Measurements from ENCODE around the gene CLIC1.

The CLIC1 gene

DNA sequence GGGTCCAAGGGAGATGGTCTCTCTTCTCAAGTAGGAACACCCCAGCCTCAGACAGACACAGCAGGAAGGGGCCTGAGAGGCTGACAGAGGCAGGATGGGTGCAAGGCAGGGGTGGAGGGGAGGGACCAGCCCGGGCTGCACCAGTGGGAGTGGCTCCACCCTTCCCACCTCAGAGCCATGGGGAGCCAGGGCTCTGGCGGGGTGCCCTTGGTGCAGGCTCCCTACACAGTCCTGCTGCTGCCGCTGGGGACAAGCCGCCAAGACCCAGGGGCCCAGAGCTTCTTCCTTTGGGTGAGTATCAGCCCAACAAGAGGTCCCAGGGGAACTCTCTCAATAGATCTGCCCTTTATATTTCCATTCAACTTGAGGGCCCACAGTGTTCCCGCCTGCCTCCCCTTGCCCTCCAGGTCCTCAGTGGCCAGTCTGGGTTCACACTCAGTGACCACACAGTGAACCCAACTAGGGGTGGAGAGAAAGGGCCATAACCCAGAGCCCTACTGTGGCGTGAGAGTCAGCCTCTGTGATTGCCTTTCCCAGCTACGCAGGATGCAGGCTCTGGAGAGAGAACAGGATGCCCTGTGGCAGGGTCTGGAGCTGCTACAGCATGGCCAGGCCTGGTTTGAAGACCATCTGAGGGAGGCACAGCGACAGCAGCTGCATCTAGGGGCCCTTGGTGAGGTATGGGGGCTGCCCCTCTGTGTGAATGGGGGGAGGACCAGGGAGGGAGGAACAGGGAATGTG lies 26.7 kb upstream of the CLIC1 start:
- Histone ChIP-seq H3K36me3 (ENCODE audit: insufficient read depth, low read length) (peaks cover 5% of the 10 kb centered on the region; the same call in 1 of the 2 replicates), H3K9ac (ENCODE audit: low read depth, low read length) (no peak overlapping the region), H3K9me3 (ENCODE audit: control insufficient read depth, insufficient read depth, low read length) (no peaks in the 10 kb centered on the region), H3K4me1 (ENCODE audit: insufficient read depth, low read length) (peaks cover 6% of the 10 kb centered on the region)

DNA sequence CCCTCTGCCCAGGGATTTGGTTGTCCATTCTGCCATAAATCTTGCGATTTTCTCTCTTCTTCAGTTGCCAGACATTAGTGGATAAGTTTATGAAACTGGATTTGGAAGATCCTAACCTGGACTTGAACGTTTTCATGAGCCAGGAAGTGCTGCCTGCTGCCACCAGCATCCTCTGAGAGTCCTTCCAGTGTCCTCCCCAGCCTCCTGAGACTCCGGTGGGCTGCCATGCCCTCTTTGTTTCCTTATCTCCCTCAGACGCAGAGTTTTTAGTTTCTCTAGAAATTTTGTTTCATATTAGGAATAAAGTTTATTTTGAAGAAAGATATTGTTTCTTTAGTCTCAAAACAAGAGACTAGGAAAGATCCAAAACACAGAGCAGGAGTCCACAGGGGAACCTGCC lies 26.0 kb upstream of the CLIC1 start, which contains the start of gene SAPCD1:
Gene SAPCD1 (plus strand): TSS at position 301 of the 400 bp plus-strand sequence. CDS start 399 bp downstream, outside the sequence.
- peaks cover 5% of the 10 kb centered on the region; the same call in 1 of the 2 replicates for H3K36me3 ChIP-seq (ENCODE audit: insufficient read depth, low read length)
- peaks cover 6% of the 10 kb centered on the region for H3K4me1 ChIP-seq (ENCODE audit: insufficient read depth, low read length)
- H3K9me3 ChIP-seq (ENCODE audit: control insufficient read depth, insufficient read depth, low read length): no peaks in the 10 kb centered on the region
- H3K9ac ChIP-seq (ENCODE audit: low read depth, low read length): no peak within 1 kb of the TSS

DNA sequence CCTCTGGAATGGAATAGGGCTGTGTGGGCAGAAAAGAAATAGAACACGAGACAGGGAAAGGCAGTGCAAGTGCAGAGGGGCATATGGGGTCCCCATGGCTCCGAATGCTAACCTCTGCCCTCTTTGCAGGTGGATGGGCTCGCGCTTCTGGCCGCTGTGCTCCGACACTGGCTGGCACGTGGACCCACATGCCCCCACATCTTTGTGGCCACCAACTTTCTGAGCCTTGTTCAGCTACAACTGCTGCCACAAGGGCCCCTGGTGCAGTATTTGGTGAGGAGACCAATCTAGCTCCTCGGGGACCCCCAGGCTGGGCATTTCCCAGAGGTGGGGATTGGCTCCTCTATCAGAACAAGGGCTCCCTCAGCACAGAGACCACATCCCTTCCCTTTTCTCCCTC lies 25.0 kb upstream of the CLIC1 start:
- peaks cover 5% of the 10 kb centered on the region; the same call in 1 of the 2 replicates for H3K36me3 ChIP-seq (ENCODE audit: insufficient read depth, low read length)

GRCh38 chr6:31760790-31761189 lies 24.5 kb upstream of the CLIC1 start:
- Histone ChIP-seq H3K4me1 (ENCODE audit: insufficient read depth, low read length) (peaks cover 6% of the 10 kb centered on the region), H3K9ac (ENCODE audit: low read depth, low read length) (no peak overlapping the region), H3K9me3 (ENCODE audit: control insufficient read depth, insufficient read depth, low read length) (no peaks in the 10 kb centered on the region), H3K36me3 (ENCODE audit: insufficient read depth, low read length) (peaks cover 5% of the 10 kb centered on the region; the same call in 1 of the 2 replicates)

More for the DNA sequence above, 25.0 kb upstream of the CLIC1 start:
- H3K9ac ChIP-seq (ENCODE audit: low read depth, low read length): no peak overlapping the region
- H3K9me3 ChIP-seq (ENCODE audit: control insufficient read depth, insufficient read depth, low read length): no peaks in the 10 kb centered on the region
- H3K4me1 ChIP-seq (ENCODE audit: insufficient read depth, low read length): peaks cover 6% of the 10 kb centered on the region

- H3K9me3 ChIP-seq (ENCODE audit: control insufficient read depth, insufficient read depth, low read length): no peaks in the 10 kb centered on the region
- H3K36me3 ChIP-seq (ENCODE audit: insufficient read depth, low read length): peaks cover 5% of the 10 kb centered on the region; the same call in 1 of the 2 replicates
- H3K9ac ChIP-seq (ENCODE audit: low read depth, low read length): no peak overlapping the region
- peaks cover 4% of the 10 kb centered on the region for H3K4me1 ChIP-seq (ENCODE audit: insufficient read depth, low read length)
These were observed 22.0 kb upstream of the CLIC1 start for GRCh38 chr6:31758281-31758680.

DNA sequence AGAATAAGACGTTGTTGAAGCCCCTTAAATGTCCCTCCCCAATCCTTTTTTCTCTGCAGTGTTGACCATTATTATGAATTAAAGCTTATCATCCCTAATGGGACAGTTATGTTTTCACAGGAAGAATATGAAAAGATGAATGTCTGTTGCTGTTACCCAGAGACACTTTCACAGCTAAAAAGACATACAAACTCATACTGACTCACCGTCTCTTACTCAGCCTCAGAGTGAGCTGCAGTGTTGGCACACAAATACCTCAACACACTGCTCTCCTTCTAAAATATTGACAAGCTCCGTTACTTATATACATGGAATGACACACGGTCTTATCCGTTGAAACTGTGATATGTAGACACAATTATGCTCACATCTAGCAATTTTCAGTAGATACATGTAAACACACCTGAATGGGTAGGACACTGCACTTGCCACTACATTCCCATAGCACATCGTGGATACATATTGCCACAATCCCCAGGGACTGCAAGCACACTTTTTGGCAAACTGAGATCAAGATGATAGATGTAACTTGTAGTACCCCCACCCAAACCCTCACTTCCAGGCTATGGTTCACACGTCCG lies 16.5 kb upstream of the CLIC1 start:
- Histone ChIP-seq H3K9ac (ENCODE audit: low read depth, low read length) (no peak overlapping the region), H3K9me3 (ENCODE audit: control insufficient read depth, insufficient read depth, low read length) (no peaks in the 10 kb centered on the region), H3K36me3 (ENCODE audit: insufficient read depth, low read length) (no peaks in the 10 kb centered on the region; the same call in 1 of the 2 replicates), H3K4me1 (ENCODE audit: insufficient read depth, low read length) (no peaks in the 10 kb centered on the region)

GRCh38 chr6:31750411-31751022 lies 14.2 kb upstream of the CLIC1 start:
- H3K9me3 ChIP-seq (ENCODE audit: control insufficient read depth, insufficient read depth, low read length): no peaks in the 10 kb centered on the region
- no peaks in the 10 kb centered on the region for H3K4me1 ChIP-seq (ENCODE audit: insufficient read depth, low read length)
- peaks cover 5% of the 10 kb centered on the region for H3K36me3 ChIP-seq (ENCODE audit: insufficient read depth, low read length)
- H3K9ac ChIP-seq (ENCODE audit: low read depth, low read length): no peak overlapping the region

- Histone ChIP-seq H3K36me3 (ENCODE audit: insufficient read depth, low read length) (peaks cover 7% of the 10 kb centered on the region), H3K4me1 (ENCODE audit: insufficient read depth, low read length) (no peaks in the 10 kb centered on the region), H3K9me3 (ENCODE audit: control insufficient read depth, insufficient read depth, low read length) (no peaks in the 10 kb centered on the region), H3K9ac (ENCODE audit: low read depth, low read length) (no peak overlapping the region)
These were observed 13.1 kb upstream of the CLIC1 start for GRCh38 chr6:31749301-31750036.

GRCh38 chr6:31744422-31744821 lies 8.1 kb upstream of the CLIC1 start:
- H3K36me3 ChIP-seq (ENCODE audit: insufficient read depth, low read length): peaks cover 22% of the 10 kb centered on the region
- H3K9me3 ChIP-seq (ENCODE audit: control insufficient read depth, insufficient read depth, low read length): no peaks in the 10 kb centered on the region
- H3K4me1 ChIP-seq (ENCODE audit: insufficient read depth, low read length): no peaks in the 10 kb centered on the region
- no peak overlapping the region for H3K9ac ChIP-seq (ENCODE audit: low read depth, low read length)

- Histone ChIP-seq H3K9ac (ENCODE audit: low read depth, low read length) (no peak overlapping the region), H3K9me3 (ENCODE audit: control insufficient read depth, insufficient read depth, low read length) (no peaks in the 10 kb centered on the region), H3K36me3 (ENCODE audit: insufficient read depth, low read length) (peaks cover 22% of the 10 kb centered on the region), H3K4me1 (ENCODE audit: insufficient read depth, low read length) (peaks cover 9% of the 10 kb centered on the region)
These were observed 6.6 kb upstream of the CLIC1 start for GRCh38 chr6:31742894-31743293.

- H3K9ac ChIP-seq (ENCODE audit: low read depth, low read length): no peak overlapping the region
- peaks cover 17% of the 10 kb centered on the region for H3K36me3 ChIP-seq (ENCODE audit: insufficient read depth, low read length)
- no peaks in the 10 kb centered on the region for H3K9me3 ChIP-seq (ENCODE audit: control insufficient read depth, insufficient read depth, low read length)
- peaks cover 14% of the 10 kb centered on the region for H3K4me1 ChIP-seq (ENCODE audit: insufficient read depth, low read length)
These were observed 5.5 kb upstream of the CLIC1 start for GRCh38 chr6:31741815-31742214.

DNA sequence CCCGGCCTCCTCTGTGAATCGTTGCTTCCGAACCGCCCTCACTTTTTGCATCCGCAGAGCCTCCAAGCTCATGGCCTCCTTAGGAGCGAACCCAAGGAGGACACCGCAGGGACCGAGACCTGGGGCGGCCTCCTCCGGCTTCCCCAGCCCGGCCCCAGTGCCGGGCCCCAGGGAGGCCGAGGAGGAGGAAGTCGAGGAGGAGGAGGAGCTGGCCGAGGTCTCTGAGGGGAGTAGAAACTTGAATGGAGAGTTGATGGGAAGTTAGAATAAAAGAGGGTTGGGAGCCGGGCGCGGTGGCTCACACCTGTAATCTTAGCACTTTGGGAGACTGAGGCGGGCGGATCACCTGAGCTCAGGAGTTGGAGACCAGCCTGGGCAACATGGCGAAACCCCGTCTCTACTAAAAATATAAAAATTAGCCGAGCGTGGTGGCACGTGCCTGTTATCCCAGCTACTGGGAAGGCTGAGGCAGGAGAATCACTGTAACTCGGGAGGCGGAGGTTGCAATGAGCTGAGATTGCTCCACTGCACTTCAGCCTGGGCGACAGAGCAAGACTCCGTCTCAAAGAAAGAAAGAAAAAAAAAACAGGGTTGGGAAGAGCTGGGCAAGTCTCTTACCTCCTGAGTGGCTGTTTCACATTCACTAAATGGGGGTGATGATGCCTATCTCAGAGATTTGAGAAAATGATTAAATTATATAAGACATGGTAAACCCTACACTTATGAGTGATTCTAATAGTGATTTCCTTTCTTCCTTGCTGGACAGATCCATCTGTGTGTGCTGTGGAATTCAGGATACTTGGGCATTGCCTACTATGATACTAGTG lies 4.3 kb upstream of the CLIC1 start:
- Histone ChIP-seq H3K9me3 (ENCODE audit: control insufficient read depth, insufficient read depth, low read length) (no peaks in the 10 kb centered on the region), H3K36me3 (ENCODE audit: insufficient read depth, low read length) (peaks cover 17% of the 10 kb centered on the region), H3K4me1 (ENCODE audit: insufficient read depth, low read length) (peaks cover 14% of the 10 kb centered on the region)

GRCh38 chr6:31739639-31740396 lies 3.5 kb upstream of the CLIC1 start, which contains the start of gene MSH5:
Gene MSH5 (plus strand): TSS chr6:31740005. CDS start chr6:31740467, 462 bp downstream.
- Histone ChIP-seq H3K4me1 (ENCODE audit: insufficient read depth, low read length) (peaks cover 14% of the 10 kb centered on the region), H3K9me3 (ENCODE audit: control insufficient read depth, insufficient read depth, low read length) (no peaks in the 10 kb centered on the region), H3K9ac (ENCODE audit: low read depth, low read length) (peak within 1 kb of the TSS; percentile 80), H3K36me3 (ENCODE audit: insufficient read depth, low read length) (peaks cover 17% of the 10 kb centered on the region)

More for the DNA sequence above, 4.3 kb upstream of the CLIC1 start:
- peak overlapping the region; percentile 80 for H3K9ac ChIP-seq (ENCODE audit: low read depth, low read length)
